Lower leg skin (tissue), 3 donors: Measurements from ENCODE around the gene FGF21.

ENCODE experiments used
- POLR2A ChIP-seq, 2 donors: fragments of 450-650 bp; IDR thresholded peaks; one replicate each; pipeline ENCODE4 v1.6.1; 2016 to 2017; ENCODE audit warnings: antibody characterized with exemption in 2 of 2, mild to moderate bottlenecking in 1 of 2, moderate library complexity in 1 of 2
- TF ChIP-seq, protein P1 (sequence below), 3 donors: fragments of 450-650 bp; IDR thresholded peaks; one replicate each; pipeline ENCODE4 v1.5.1; 2016; ENCODE audit warnings: antibody characterized with exemption in 3 of 3, mild to moderate bottlenecking in 3 of 3, moderate library complexity in 2 of 3

DNA sequence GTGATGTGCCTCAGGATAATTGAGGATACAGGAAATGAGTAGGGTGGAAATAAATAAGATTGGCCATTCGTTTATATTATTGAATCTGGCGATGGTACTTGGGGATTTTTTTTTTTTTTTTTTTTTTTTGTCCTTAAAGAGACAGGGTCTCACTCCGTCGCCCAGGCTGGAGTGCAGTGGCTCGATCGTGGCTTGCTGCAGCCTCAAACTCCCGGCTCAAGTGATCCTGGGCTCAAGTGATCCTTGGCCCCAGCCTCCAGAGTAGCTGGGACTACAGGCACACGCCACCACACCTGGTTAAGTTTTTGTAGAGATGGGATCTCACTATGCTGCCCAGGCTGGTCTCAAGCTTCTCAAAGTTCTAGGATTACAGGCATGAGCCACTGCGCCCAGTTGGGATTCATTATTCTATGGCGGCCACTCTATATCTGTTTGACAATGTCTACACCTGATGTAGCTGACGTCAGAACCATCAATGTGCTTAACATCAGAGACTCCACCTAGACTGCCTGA, 33.1 kb upstream of the FGF21 start:
- no peak for TF ChIP-seq POLR2A (IDR thresholded peaks at IDR 0.05)
- TF ChIP-seq, protein P1, sequence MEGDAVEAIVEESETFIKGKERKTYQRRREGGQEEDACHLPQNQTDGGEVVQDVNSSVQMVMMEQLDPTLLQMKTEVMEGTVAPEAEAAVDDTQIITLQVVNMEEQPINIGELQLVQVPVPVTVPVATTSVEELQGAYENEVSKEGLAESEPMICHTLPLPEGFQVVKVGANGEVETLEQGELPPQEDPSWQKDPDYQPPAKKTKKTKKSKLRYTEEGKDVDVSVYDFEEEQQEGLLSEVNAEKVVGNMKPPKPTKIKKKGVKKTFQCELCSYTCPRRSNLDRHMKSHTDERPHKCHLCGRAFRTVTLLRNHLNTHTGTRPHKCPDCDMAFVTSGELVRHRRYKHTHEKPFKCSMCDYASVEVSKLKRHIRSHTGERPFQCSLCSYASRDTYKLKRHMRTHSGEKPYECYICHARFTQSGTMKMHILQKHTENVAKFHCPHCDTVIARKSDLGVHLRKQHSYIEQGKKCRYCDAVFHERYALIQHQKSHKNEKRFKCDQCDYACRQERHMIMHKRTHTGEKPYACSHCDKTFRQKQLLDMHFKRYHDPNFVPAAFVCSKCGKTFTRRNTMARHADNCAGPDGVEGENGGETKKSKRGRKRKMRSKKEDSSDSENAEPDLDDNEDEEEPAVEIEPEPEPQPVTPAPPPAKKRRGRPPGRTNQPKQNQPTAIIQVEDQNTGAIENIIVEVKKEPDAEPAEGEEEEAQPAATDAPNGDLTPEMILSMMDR (IDR thresholded peaks at IDR 0.05), result no peak
